GM23248 (cell line): ENCODE results near the gene UBAC1. TPM values are rescaled to one million over a fixed set of nuclear protein-coding genes. Genes with fewer than 3 reads are reported as not detected.

Experiments
- DNase-seq: peaks from one replicate; pipeline ENCODE4 v3.0.0-alpha.2; 2015
- H2AFZ ChIP-seq: fragments of 200-600 bp; sonication (generic); 2 replicates; pipeline ENCODE4 v1.6.1; 2016; ENCODE audit warnings: antibody characterized with exemption
- H3F3A ChIP-seq: fragments of 200-600 bp; sonication (generic); 2 replicates; pipeline ENCODE4 v1.6.1; 2016; ENCODE audit warnings: mild to moderate bottlenecking, antibody characterized with exemption, mixed run types; ENCODE audit not compliant: insufficient read depth
- H3K27ac ChIP-seq: fragments of 200-600 bp; sonication (generic); 2 replicates; pipeline ENCODE4 v1.5.1; 2016; ENCODE audit warnings: mild to moderate bottlenecking
- H3K27me3 ChIP-seq: fragments of 200-600 bp; sonication (generic); replicated peaks from 2 replicates; pipeline ENCODE4 v1.6.1; 2016; ENCODE audit warnings: mild to moderate bottlenecking; ENCODE audit not compliant: insufficient read depth
- H3K36me3 ChIP-seq: fragments of 200-600 bp; sonication (generic); 2 replicates; pipeline ENCODE4 v1.6.1; 2016; ENCODE audit warnings: low read depth, mild to moderate bottlenecking
- H3K4me1 ChIP-seq: fragments of 200-600 bp; sonication (generic); 2 replicates; pipeline ENCODE4 v1.6.1; 2016; ENCODE audit warnings: mild to moderate bottlenecking; ENCODE audit not compliant: insufficient read depth
- H3K4me2 ChIP-seq: fragments of 200-600 bp; sonication (generic); one replicate; pipeline ENCODE4 v1.6.1; 2016; ENCODE audit warnings: mild to moderate bottlenecking; ENCODE audit not compliant: unreplicated experiment
- H3K4me3 ChIP-seq: fragments of 200-600 bp; sonication (generic); 2 replicates; pipeline ENCODE4 v1.5.1; 2016; ENCODE audit warnings: mild to moderate bottlenecking
- H3K79me2 ChIP-seq: fragments of 200-600 bp; sonication (generic); 2 replicates; pipeline ENCODE4 v1.6.1; 2016; ENCODE audit warnings: mild to moderate bottlenecking; ENCODE audit not compliant: insufficient read depth
- H3K9ac ChIP-seq: fragments of 200-600 bp; sonication (generic); 2 replicates; pipeline ENCODE4 v1.6.1; 2016; ENCODE audit warnings: mild to moderate bottlenecking
- H3K9me2 ChIP-seq: fragments of 200-600 bp; sonication (generic); 2 replicates; pipeline ENCODE4 v1.6.1; 2016; ENCODE audit warnings: mixed run types, mild to moderate bottlenecking, moderate library complexity; ENCODE audit not compliant: insufficient read depth
- H3K9me3 ChIP-seq: fragments of 200-600 bp; sonication (generic); one replicate; pipeline ENCODE4 v1.6.1; 2017; ENCODE audit warnings: low read depth
- H4K20me1 ChIP-seq: fragments of 200-600 bp; sonication (generic); 2 replicates; pipeline ENCODE4 v1.6.0; 2016; ENCODE audit not compliant: insufficient read depth
- EZH2 ChIP-seq: fragments of 200-600 bp; sonication (generic); IDR thresholded peaks from 2 replicates; pipeline ENCODE4 v1.6.1; 2018; ENCODE audit warnings: antibody characterized with exemption, mild to moderate bottlenecking; ENCODE audit not compliant: insufficient read depth, poor library complexity, severe bottlenecking
- EZH2phosphoT487 ChIP-seq: fragments of 200-600 bp; sonication (generic); IDR thresholded peaks from 2 replicates; pipeline ENCODE4 v1.6.1; 2018; ENCODE audit warnings: antibody characterized with exemption, moderate library complexity, mild to moderate bottlenecking, low read depth; ENCODE audit not compliant: insufficient read depth
- WGBS, 2 experiments: methylation state at CpG; one replicate each; pipeline ENCODE4 v1.1.6; 2015 to 2017; ENCODE audit warnings: low lambda C conversion rate in 2 of 2, low coverage in 1 of 2; ENCODE audit errors: missing lambda C conversion rate in 2 of 2; 5-methylcytosine and 5-hydroxymethylcytosine counted together
- in situ Hi-C: fragments of 300-500 bp; cut with MboI; formaldehyde crosslinking; loops from 2 replicates; pipeline ENCODE4 v1.15.0; 2020
- polyA plus RNA-seq: library from polyadenylated mRNA; unstranded; fragments of >200 nt; fragmentation: Nextera tagmentation; extraction: Ambion mirVana; gene quantifications from 2 replicates; pipeline ENCODE4 v1.2.1, GENCODE V29; 2016
- total RNA-seq: library from RNA; depleted of rRNA; stranded (reverse); fragments of >200 nt; shearing (Covaris generic); gene quantifications from 2 replicates; pipeline ENCODE4 v1.2.3, GENCODE V29; 2014; rRNA removed

Gene UBAC1
- total and polyA plus RNA-seq, 2 experiments from 2014 or later = 29.4 to 45.9 TPM

DNA sequence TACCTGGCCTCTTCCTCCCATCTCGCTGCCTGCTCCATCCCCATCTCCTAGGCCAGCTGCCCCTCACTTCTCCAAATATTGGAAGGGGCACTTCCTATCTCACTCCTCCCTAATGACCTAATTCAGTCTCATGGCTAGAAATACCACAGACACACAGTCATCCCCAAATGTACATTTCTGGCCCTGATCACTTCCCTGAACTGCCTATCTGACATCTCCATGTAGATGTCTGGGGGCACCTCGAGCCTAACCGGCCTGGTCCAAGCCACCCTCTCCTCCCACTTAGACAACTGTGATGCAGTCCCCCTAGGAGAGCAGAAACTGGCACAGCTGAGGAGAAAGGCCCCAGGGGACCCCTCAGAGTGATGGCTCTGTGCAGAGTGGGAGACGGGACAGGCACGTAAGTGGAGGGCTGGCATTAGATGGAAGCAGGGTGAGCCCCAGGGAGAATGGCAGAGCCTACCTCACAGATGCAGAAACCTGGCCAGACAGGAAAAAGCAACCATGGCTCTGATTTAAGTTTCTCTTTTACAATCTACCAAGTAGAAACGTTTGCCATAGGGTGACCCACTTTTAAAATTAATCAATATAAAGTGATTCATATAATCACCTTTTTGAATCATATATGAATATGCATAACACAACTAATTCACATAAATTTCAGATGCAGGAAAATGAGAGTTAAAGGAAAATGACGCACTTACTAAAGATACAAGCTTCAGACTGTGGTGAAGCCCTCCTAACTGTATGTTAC, 75.9 kb downstream of the UBAC1 start:
- Histone ChIP-seq H3K9me2 (no peaks in the 10 kb centered on the region), H3K36me3 (no peaks in the 10 kb centered on the region), H3F3A (no peaks in the 10 kb centered on the region), H2AFZ (no peak overlapping the region), H3K79me2 (peaks cover 97% of the 10 kb centered on the region), H4K20me1 (peaks cover 11% of the 10 kb centered on the region; the same call in 1 of the 2 replicates), H3K4me3 (no peak overlapping the region), H3K9me3 (no peaks in the 10 kb centered on the region), H3K27ac (no peak overlapping the region), H3K27me3 (no peaks in the 10 kb centered on the region), H3K9ac (no peak overlapping the region), H3K4me2 (peak overlapping the region; percentile 1), H3K4me1 (peaks cover 18% of the 10 kb centered on the region)
- DNase-seq = peak; percentile 56
- in situ Hi-C loops = no loop called here
- 69 to 73% methylated on average over 7 of the region's 7 CpGs for WGBS, 2 experiments
- TF ChIP-seq EZH2phosphoT487 (no peak), EZH2 (no peak)

DNA sequence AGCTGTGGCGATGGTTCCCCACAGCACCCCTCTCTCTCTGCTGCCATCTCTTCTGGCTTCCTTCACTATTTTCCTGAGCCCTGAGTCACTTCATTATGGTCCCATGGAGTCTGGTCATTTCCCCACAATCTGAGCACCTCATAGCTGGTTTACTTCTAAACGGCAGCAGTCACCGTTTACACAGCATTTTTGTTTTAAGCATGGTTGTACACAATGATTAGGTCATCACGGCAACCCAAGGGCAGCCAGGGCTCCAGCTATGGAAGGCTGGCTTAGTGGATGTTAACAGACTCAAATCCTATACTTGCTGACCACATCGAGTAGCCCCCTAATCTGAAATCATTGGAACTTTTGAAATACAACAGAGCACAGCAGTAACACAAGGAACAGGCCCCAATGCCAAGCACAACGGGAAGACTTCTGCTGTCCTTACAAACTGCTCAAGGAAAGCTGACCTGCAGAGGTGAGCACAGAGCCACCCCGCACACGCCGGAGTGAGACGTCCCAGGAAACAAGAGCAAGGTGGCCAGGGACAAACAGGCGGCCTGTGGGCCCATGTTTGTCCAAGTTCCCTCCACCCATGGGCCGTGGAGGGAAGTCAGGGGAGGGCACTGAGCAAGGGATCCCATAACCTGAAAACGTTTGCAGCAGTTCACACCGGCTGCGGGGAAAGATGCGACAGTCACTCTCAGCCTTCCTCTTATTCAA, 76.7 kb downstream of the UBAC1 start:
- Histone ChIP-seq H4K20me1 (peaks cover 11% of the 10 kb centered on the region; the same call in 1 of the 2 replicates), H3K36me3 (no peaks in the 10 kb centered on the region), H3K27ac (no peak overlapping the region), H3K9me2 (no peaks in the 10 kb centered on the region), H3K79me2 (peaks cover 97% of the 10 kb centered on the region), H3F3A (no peaks in the 10 kb centered on the region), H3K4me2 (peak overlapping the region; percentile 1), H3K9me3 (no peaks in the 10 kb centered on the region), H3K9ac (no peak overlapping the region), H3K4me3 (no peak overlapping the region), H3K27me3 (no peaks in the 10 kb centered on the region), H2AFZ (no peak overlapping the region), H3K4me1 (peaks cover 18% of the 10 kb centered on the region)
- peak; percentile 72 for DNase-seq
- 86% methylated on average over 16 of the region's 16 CpGs for WGBS, 2 experiments
- in situ Hi-C loops = no loop called here
- TF ChIP-seq EZH2phosphoT487 (no peak), EZH2 (no peak)

DNA sequence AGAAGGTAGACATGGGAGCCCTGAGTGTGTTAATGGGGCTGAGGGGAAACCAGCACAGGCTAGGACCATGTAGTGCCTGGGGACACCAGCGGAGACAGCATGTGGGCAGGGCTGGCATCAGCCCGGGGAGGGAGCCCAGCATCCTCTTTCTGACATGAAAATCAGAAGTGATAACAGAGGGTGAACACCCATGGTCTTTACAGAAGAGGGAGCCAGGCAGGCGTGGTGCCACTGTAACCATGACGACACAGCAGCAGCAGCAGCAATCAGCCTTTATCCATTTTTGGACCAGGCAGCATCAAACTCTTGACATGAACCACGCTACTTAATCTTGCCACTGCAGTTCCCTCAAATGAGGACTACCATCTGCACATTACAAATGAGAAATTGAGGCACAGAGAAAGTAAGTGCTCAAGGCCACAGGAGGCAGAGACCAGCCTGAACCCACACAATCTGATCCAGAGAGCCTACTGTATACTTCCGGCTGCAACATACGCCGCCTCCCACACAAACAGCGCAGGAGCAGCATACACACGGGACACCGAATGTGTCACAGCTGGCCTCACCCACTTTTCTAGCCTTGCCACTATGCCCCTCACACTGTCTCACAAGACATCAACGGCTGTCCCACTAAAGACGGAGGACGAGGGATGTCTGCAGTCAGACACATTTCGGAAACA, 77.6 kb downstream of the UBAC1 start:
- Histone ChIP-seq H3K9me2 (no peaks in the 10 kb centered on the region), H4K20me1 (peaks cover 11% of the 10 kb centered on the region; the same call in 1 of the 2 replicates), H3K4me1 (peaks cover 18% of the 10 kb centered on the region), H3K4me3 (no peak overlapping the region), H2AFZ (no peak overlapping the region), H3K27ac (no peak overlapping the region), H3K9ac (no peak overlapping the region), H3K9me3 (no peaks in the 10 kb centered on the region), H3K27me3 (no peaks in the 10 kb centered on the region), H3K4me2 (no peak overlapping the region), H3K79me2 (peaks cover 97% of the 10 kb centered on the region), H3F3A (no peaks in the 10 kb centered on the region), H3K36me3 (no peaks in the 10 kb centered on the region)
- in situ Hi-C loops = no loop called here
- no peak for DNase-seq
- 91 to 93% methylated on average over 15 of the region's 15 CpGs for whole genome bisulfite sequencing, 2 experiments
- no peak for TF ChIP-seq EZH2

Other genes with a start within 250 kb of the UBAC1 start
- 12.4 and 13.8 TPM in 2 replicates for gene CAMSAP1, start 53.8 kb downstream of the UBAC1 start, total RNA-seq
- gene CAMSAP1, start 53.8 kb downstream of the UBAC1 start, polyA plus RNA-seq = 2.8 and 3.0 TPM in 2 replicates
- gene NACC2, start 133.9 kb upstream of the UBAC1 start, total RNA-seq = 30.7 and 35.9 TPM in 2 replicates
- 5.2 and 5.3 TPM in 2 replicates for gene NACC2, start 133.9 kb upstream of the UBAC1 start, polyA plus RNA-seq
- gene TMEM250, start 157.5 kb upstream of the UBAC1 start, total RNA-seq = 69.7 and 94.0 TPM in 2 replicates
- gene TMEM250, start 157.5 kb upstream of the UBAC1 start, polyA plus RNA-seq = 25.2 and 25.9 TPM in 2 replicates
- gene LHX3, start 243.8 kb upstream of the UBAC1 start, total RNA-seq = not detected in 2 replicates
- not detected in 2 replicates for gene LHX3, start 243.8 kb upstream of the UBAC1 start, polyA plus RNA-seq